B cell (primary cell): Measurements from ENCODE around the gene CRABP1.

Experiments used
- EZH2 ChIP-seq: IDR thresholded peaks from 2 replicates; pipeline ENCODE4 v1.6.1; 2012; ENCODE audit warnings: borderline replicate concordance, low read depth, mild to moderate bottlenecking, moderate library complexity, low read length; ENCODE audit not compliant: insufficient read depth, poor library complexity, severe bottlenecking
- TF ChIP-seq, protein P1 (sequence below): fragments of 200-600 bp; IDR thresholded peaks from one replicate; pipeline ENCODE4 v1.8.0; 2022; ENCODE audit warnings: antibody characterized with exemption, mild to moderate bottlenecking

DNA sequence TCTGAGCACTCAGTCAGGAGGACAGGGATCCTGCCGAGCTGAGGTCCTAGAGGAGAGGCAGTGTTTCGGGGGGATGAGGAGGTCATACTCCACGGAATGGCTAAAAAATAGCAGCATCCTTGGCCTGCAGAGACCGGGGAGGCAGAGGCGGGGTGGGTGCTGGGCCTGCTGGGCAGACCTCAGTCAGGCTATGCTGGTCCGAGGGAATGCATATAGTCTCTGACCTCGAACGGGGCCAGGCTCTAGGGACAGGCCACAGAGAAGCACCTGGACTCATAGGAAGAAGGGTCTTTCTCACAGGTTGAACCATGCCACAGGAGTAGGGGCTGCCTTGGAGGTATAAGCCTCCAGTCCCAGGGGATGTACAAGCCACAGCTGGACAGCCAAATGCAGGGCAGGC is 26.8 kb upstream of the CRABP1 start:
- TF ChIP-seq, protein P1, sequence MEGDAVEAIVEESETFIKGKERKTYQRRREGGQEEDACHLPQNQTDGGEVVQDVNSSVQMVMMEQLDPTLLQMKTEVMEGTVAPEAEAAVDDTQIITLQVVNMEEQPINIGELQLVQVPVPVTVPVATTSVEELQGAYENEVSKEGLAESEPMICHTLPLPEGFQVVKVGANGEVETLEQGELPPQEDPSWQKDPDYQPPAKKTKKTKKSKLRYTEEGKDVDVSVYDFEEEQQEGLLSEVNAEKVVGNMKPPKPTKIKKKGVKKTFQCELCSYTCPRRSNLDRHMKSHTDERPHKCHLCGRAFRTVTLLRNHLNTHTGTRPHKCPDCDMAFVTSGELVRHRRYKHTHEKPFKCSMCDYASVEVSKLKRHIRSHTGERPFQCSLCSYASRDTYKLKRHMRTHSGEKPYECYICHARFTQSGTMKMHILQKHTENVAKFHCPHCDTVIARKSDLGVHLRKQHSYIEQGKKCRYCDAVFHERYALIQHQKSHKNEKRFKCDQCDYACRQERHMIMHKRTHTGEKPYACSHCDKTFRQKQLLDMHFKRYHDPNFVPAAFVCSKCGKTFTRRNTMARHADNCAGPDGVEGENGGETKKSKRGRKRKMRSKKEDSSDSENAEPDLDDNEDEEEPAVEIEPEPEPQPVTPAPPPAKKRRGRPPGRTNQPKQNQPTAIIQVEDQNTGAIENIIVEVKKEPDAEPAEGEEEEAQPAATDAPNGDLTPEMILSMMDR, result no peak
- no peak for TF ChIP-seq EZH2
